GM21786 (cell line): Measurements from ENCODE around the gene ASTN2.

Source experiments
- ATAC-seq: cut with Tn5 transposase; IDR thresholded peaks from one replicate; pipeline ENCODE4 v1.9.1; 2021; ENCODE audit not compliant: unreplicated experiment

The ASTN2 gene

DNA sequence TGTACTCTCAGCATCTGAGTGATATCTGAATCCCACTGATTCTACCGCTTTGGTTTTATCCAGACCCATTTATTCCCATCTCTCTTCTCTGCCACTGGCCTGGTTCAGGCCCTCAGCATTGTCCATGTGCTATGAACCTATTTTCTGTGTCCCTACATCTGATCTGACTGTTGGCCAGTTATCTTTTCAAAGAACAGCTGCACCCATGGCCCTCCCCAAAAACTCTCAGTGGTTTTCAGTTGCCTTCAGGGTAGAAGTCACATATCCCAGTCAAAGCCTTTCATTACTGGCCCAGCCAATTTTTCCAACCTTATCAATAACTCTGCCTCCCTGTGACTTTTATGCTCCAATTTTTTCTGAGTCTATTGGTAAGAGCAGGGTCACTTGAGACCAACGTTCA is 430.7 kb downstream of the ASTN2 start:
- ATAC-seq = no peak

GRCh38 chr9:116980582-116981120 is 434.2 kb downstream of the ASTN2 start:
- no peak for ATAC-seq

DNA sequence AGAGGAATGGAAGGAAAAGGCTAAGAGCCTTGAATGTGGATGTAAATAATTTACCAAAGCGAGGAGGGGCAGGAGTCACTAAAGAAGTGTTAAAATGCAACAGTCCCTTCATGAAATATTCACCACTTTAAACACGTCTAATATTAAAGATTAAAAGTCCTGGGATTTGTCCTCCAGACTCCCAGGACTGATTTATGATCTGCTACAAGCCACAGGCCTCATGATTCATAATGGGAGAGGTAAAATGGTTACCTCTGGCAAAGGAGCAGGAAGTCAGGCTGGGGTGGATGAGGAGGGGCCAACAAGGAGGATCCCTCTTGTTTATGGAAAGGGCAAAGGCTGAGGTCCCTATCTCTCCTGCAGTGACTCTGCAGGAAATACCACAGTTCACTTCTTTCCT is 435.4 kb downstream of the ASTN2 start:
- ATAC-seq = no peak

DNA sequence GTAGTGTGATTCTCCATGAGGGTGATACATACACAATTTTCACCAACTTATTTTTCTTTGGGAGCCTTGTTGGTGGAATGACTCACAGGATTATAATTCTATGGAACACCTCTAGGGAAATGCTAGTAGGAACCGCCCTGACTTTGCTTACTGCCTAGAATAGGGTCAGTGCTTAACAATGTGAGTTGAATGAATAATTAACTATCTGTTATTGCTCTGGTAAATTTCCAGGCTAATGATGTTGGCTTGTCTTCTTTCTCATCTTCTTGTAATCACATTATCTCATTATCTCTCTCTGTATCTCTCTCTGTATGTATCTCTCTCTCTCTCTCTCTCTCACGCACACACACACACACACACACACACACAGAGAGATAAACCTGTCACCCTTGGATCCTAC is 436.7 kb downstream of the ASTN2 start:
- no peak for ATAC-seq

- no peak for ATAC-seq
Observed at GRCh38 chr9:116975126-116975525, 439.7 kb downstream of the ASTN2 start.

DNA sequence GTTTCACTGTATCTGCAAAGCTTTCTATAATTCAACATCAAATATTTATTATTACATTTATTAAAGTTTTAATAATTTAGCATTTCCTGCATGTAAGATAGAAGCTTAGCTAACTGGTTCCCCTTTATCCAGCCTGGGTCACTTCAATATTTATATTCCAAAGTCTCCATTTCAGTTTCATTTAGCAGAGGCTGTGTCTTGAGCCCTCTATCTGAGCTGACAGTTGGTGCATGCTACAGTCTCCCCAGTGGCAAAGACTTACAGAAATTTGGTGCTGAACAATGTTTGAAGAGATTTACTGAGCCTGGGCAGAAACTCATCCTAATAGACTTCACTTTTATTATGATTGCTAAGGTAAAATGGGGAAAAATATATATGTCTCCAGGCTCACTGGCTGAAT is 448.7 kb downstream of the ASTN2 start:
- no peak for ATAC-seq

DNA sequence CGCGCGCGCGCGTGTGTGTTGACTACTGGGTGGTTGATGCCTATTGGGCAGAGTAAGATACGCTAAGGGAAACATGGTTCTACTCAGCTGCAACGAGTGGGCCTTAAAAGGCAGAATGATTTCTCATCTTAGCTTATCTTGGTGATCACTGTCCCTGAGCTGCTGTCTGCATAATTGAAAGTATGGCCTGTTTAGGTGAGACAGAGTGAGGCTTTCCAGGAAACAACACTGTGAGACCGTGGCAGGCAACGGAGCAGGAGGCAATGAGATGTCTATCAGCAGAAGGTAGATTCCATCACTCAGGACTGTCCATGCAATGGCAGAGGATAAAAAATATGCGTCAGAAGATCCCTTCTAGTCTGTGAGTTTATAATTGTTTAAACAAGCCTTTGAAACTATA is 450.6 kb downstream of the ASTN2 start:
- ATAC-seq = no peak

DNA sequence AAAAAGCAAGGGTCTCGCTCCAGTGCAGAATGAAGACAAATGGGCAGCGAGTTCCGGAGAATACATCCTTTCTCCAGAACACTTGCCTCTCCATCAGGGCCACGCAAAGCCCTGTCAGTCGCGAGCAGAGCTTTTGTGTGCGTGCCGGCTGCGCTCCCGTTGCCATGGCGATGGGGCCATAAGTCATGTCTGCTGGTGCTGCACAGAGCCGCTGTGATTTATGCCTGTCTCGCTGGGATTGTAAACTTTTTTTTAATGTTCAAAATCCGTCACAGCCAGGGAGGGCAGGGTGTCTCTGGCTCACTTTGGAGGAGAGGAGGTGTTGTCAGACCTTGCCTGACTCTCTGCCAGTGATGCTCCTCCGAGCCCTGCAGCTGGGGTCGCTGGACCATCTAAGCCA is 455.0 kb downstream of the ASTN2 start:
- no peak for ATAC-seq

GRCh38 chr9:116958881-116959280 is 456.0 kb downstream of the ASTN2 start:
- no peak for ATAC-seq

DNA sequence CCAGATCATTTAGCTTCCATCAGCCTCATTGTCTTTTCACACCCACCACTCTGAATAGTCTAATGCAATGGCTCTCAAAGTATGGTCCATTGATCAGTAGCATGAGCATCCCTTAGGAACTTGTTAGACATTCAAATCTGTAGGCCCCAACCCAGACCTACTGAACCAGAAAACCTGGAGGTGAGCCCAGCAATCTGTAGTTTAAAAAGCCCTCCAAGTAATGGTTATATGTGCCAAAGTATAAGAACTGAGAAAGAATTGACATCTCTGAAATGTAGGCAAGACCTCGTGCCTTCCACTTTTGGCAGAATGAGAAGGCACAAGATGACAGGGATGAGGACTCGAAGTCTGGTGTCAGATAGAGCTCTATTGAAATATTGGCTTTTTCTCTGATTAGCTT is 460.1 kb downstream of the ASTN2 start:
- no peak for ATAC-seq

GRCh38 chr9:116953271-116953670 is 461.6 kb downstream of the ASTN2 start:
- no peak for ATAC-seq

DNA sequence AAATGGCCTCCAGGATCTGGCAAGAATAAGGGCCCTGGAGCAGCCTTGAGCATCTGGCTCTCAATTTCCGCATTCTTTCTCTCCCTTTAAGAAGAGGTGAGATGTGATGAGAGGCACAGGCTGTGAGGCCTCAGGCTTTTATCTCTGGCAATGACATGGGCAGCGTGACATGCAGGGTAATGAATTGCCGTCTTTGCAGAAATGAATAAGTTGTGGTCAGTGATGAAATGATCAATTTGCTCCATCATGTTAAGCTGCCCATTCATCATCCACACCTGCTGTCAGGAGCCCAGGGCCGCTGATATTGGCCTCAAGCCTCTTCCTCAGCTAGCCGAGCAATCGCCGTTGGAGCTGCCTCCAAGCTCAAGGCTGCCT is 462.4 kb downstream of the ASTN2 start:
- ATAC-seq = no peak

DNA sequence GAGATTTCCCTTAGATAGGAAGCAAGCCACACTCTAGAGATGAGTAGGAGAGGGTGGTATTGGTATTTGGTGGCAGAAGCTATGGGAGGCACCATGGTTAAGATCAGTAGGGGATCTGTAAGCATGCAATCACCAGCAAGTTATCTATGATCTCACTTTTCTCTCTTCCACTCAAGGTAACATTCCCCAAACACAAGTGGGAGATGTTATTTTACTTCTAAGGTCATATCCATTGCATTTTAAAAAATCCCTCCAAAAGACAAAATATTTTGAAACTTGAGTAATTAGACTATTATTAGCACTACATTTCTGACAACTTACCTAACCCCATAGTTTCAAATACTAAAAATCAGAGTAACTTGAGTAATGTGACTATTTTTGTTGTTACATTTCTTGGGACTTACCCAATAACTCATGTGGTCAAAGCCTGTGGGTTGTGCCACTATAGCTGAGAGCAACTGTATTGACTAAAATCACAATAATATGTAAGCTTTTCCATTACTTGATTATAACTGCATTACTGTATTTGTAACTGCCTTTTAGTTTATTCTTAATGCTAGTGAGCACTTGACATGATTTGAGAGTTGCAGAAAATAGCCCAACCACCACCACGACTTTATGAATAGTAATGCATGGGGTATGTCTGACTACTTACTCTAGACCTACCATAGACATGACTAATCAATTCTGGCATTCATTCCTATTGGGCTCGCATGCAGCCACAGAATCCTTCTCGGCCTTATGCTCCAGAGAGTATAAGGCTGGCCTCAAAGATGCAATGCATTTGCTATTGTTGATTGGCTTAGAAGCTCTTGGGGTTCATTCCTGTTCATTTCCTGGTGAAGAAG is 463.0 kb downstream of the ASTN2 start:
- peak; percentile 68 for ATAC-seq

GRCh38 chr9:116945817-116946216 is 469.0 kb downstream of the ASTN2 start:
- ATAC-seq = no peak

DNA sequence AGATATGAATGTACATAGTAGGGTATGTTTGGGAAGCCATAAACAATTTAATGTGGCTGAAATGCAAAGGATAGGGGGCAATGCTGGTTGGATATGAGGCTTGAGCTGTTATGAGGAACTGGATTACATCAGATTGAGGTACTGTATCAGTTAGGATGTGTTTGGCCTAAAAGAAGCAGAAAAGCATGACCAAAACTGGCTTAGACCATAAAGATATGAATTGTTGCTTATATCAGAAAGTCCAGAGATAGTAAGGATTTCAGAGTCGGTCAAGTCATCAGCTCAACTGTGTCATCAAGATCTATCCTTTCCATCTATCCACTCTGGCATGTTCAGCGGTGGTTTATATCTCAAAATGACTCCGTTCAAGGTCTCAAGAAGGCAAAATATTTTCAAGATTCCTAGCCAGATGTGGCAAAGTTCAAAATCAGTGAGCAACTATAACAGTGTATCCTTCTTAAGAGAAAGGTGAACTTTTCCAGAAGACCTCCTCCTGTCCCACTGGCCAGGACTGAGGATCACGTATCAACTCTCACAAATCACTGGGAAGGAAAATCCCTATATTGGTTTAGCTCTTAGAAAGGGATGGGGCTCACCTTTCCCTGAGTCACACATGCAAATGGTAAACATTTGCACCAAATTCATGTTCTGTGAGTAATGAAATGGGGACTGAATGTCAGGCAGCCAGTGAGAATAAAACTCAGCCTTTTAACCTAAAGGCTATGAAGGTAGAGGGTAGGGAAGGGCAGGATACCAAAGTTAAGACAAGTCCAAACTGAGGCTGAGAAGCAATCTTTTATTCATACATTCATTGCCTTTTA is 469.9 kb downstream of the ASTN2 start:
- no peak for ATAC-seq

DNA sequence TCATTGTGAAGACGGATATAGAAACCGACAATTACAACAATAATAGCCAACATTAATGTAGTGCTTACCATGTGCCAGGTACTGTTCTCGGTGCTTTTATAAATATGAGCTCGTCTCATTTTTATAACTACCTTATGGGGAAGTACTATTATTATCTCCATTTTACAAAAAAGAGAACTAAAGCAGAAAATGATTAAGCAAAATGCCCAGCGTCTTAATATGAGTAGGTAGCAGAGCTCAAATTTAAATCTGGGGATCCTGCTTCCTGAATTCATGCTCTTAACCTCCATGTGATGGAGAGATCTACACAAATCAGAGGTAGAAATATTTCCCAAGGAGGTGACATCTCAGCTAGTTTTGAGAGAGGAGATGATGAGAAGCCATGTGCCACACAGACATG is 470.9 kb downstream of the ASTN2 start:
- ATAC-seq = no peak

DNA sequence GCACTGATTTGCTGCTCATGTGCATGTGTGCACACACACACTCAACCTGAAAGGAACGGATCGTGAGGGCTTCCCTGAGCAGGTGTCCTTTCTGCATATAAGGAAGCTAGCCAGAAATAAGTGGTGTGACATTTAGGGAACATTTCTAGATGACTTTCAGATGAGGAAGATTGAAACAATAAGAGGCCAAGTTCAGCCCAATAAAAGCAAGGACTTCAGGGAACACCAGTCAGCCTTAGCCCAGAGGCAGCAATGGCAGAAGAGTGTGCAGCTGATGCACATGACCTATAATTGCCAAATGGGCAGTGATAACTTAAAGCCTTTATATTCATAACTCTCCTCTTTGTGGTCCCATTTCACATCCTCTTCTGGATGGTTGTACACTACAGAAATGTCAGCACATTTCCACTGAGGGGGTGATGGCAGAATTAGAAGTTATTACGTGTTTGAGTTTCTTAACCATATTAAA is 472.2 kb downstream of the ASTN2 start:
- no peak for ATAC-seq

DNA sequence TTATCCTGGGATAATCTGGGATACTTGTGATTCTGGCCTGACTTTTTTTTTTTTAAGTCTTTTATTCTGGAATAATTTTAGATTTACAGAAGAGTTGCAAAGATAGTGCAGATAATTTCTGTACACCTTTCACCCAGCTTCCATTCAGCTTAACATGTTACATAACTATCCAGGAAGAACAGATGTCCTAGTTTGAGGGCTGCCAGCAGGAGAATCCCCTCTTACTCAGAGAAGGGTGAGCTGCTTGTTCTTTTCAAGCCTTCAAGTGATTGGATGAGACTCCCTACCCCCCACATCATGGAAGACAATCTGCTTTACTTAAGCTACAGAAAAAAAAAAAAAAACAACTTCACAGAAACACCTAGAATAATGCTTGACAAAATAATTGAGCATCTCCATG is 473.6 kb downstream of the ASTN2 start:
- no peak for ATAC-seq

DNA sequence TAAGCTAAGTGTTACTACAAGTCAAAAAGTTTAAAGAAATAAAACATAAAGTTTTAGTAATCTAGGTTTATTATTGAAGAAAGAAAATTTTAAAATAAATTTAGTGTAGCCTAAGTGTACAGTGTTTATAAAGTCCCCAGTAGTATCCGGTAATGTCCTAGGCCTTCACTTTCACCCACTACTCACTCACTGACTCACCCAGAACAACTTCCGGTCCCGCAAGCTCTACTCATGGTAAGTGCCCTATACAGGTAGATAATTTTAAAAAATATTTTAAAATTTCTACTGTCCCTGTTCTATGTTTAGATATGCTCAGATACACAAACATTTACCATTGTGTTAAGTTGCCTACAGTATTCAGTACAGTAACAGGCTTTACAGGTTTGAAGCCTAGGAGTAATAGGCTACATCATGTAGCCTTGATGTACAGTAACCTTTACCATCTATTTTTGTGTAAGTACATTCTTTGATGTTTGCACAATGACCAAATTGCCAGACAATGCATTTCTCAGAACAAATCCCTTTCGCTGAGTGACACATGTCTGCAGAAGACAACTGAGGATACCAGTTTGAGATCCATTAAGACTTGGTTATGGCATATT is 474.1 kb downstream of the ASTN2 start:
- no peak for ATAC-seq

DNA sequence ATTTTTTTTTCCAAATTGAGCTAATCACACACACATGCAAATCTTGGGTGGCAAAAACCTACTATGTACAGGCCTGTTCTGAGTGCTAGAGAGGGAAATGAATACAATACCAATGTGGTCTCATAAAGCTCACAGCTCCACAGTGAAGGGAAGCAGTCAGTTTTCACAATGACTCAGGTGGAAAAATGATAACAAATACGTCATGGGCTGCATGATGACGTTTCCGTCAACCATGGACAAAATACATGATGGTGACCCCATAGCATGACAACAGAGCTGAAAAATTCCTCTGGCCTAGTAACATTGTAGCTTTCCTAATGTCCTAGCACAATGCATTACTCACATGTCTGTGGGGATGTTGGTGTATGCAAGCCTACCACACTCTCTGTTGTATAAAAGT is 475.2 kb downstream of the ASTN2 start:
- ATAC-seq = no peak

DNA sequence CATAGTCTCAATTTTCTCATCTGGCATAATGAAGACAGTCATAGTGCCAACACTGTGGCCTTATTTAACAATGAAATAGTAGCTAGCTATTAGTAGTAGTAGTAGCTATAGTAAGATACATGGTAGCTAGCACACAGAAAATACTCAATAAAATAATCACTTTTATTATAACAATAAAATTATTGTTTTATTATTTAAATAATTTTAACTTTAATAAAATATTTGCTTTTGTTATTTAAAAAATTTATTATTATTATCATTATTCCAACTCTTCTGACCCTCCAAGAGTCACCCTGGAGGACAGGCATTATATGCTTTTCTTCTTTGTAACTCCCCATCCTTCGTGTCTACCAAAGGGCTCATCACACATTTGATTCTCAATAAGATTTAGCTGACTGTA is 475.7 kb downstream of the ASTN2 start:
- ATAC-seq = no peak

DNA sequence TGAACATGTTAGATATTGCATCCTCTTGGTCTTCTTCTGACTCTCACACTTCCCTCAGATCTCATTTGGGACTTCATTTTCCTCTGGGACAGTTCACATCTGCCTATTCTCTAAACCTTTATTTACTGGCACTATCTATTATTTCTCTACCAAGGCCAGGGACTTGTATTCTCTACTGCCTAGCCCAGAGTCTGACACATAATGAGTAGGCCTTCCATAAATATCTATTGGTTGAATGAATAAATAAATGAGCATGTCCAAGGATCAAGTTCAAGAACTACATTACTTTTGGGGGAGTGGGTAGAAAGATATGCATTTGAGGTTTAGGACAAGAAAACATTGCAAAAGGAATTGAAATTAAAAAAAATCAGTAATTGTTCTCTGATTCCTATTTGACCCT is 477.5 kb downstream of the ASTN2 start:
- ATAC-seq = no peak
